ENCODE measurements around the gene SPINK2.

DNA sequence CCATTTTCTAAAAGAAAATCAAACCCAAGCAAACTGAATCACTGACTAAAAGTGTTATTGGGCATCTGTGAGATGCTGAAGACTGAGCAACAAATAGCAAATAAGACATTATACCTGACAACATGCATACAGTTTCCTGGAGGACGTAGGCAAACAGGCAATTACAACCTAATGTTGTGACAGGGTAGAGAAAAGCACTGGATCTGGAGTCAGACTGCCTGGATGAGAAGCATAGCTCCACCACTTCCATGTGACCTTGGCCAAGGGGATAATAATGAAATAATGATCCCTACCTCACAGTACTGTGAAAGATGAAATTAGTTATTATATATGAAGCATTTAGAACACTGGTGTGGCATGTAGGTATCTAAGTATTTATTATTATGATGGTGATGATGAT, 2.7 kb downstream of the SPINK2 start:
- TF ChIP-seq, protein P1, sequence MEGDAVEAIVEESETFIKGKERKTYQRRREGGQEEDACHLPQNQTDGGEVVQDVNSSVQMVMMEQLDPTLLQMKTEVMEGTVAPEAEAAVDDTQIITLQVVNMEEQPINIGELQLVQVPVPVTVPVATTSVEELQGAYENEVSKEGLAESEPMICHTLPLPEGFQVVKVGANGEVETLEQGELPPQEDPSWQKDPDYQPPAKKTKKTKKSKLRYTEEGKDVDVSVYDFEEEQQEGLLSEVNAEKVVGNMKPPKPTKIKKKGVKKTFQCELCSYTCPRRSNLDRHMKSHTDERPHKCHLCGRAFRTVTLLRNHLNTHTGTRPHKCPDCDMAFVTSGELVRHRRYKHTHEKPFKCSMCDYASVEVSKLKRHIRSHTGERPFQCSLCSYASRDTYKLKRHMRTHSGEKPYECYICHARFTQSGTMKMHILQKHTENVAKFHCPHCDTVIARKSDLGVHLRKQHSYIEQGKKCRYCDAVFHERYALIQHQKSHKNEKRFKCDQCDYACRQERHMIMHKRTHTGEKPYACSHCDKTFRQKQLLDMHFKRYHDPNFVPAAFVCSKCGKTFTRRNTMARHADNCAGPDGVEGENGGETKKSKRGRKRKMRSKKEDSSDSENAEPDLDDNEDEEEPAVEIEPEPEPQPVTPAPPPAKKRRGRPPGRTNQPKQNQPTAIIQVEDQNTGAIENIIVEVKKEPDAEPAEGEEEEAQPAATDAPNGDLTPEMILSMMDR (IDR thresholded peaks at IDR 0.05): no peak
- TF ChIP-seq POLR2A (IDR thresholded peaks at IDR 0.05): no peak

Measured in heart left ventricle (tissue), 13 donors.